Measurements from ENCODE around the gene PDZD7. TPM values are rescaled to one million over a fixed set of nuclear protein-coding genes. Genes with fewer than 3 reads are reported as not detected.

The PDZD7 gene
- total and polyA plus RNA-seq, 2 donors from 2014 or later = 1.6 to 1.9 TPM

DNA sequence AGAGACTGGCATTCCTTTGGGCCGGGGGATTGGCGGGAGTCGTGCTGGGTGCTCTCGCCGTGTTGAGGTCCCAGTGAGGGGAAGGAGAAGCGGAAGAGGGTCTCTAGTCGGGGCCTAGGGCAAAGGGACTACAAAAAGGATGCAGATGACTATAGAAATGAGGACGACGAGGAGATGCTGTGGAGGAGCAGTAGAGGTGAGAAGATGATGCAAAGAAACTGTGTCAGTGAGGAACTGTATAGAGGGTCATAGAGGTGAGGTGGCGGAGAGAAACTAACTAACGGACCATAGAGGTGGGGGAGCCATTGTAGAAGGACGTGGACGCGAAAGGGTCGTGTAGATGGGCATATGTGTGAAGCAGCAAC, 43.3 kb downstream of the PDZD7 start:
- Histone ChIP-seq H3K4me1 (ENCODE audit: control insufficient read depth in 2 of 3, insufficient read depth in 2 of 3, low read depth in 1 of 3, low read length in 3 of 3) (peaks cover 4 to 21% (median 20%) of the 10 kb centered on the region in 3 donors), H3K9ac (ENCODE audit: low read length in 3 of 3) (peak overlapping the region in 2 of 3 donors; percentile 37 to 80), H3K27ac (ENCODE audit: low read depth in 2 of 2, low read length in 2 of 2) (no peak overlapping the region), H3K36me3 (ENCODE audit: control insufficient read depth in 2 of 3, insufficient read depth in 3 of 3, low read length in 3 of 3) (peaks cover 5 to 18% (median 11%) of the 10 kb centered on the region in 3 donors), H3K9me3 (ENCODE audit: control insufficient read depth in 2 of 3, insufficient read depth in 1 of 3, low read length in 3 of 3) (no peaks in the 10 kb centered on the region), H3K4me3 (ENCODE audit: low read length in 3 of 3) (peak overlapping the region; percentile 61 to 95 (median 94)), H3K27me3 (ENCODE audit: control insufficient read depth, insufficient read depth, low read length) (no peaks in the 10 kb centered on the region)
- FAIRE-seq = no peak
- TF ChIP-seq, protein P1, sequence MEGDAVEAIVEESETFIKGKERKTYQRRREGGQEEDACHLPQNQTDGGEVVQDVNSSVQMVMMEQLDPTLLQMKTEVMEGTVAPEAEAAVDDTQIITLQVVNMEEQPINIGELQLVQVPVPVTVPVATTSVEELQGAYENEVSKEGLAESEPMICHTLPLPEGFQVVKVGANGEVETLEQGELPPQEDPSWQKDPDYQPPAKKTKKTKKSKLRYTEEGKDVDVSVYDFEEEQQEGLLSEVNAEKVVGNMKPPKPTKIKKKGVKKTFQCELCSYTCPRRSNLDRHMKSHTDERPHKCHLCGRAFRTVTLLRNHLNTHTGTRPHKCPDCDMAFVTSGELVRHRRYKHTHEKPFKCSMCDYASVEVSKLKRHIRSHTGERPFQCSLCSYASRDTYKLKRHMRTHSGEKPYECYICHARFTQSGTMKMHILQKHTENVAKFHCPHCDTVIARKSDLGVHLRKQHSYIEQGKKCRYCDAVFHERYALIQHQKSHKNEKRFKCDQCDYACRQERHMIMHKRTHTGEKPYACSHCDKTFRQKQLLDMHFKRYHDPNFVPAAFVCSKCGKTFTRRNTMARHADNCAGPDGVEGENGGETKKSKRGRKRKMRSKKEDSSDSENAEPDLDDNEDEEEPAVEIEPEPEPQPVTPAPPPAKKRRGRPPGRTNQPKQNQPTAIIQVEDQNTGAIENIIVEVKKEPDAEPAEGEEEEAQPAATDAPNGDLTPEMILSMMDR (IDR thresholded peaks at IDR 0.05; ENCODE audit: borderline replicate concordance, extremely low read depth, insufficient read depth) = no peak
- DNase-seq = no peak
- intact Hi-C loops (cut with DNase I) = no loop called here

DNA sequence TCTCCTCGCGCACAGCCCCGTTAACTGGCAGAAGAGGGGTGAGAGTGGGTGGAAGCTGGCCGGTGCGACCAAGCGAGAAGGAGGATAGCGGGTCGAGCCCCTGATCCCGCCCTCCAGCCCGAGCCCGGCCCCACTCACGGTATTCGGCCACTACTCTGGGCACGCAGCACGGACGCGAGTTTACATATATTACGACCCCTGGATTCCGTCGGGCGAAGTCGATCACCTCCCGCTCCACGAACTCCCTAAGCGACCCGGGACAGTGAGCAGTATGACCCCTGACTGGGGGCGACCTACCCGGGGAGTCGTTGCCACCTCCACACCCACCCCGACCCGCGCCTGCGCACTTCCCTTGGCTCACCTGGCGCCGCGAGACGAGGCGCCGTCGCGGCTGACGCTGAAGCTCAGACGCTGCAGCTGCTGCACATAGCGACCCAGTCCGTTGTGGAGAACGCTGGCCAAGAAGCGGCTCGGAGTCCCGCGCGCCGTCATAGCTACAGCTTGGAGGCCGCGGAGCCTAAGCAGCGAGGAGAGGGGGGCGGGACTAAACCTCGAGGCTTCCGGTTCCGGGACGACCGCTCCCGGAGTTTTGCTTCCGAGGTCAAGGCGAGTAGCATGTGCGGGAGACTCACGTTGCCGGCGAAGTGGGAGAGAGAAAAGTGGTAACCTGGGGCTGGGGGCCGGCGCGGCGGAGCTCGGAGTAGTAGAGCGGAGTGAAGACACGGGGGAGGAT, 43.8 kb downstream of the PDZD7 start, which contains the start of the genes MRPL43 and TWNK:
MRPL43 (minus strand) TSS at position 546 of the 733 bp plus-strand sequence; CDS start at position 492, 54 bp downstream.
TWNK (plus strand) TSS at position 592 of the 733 bp plus-strand sequence. CDS start 668 bp downstream, outside the sequence.
- peak within 1 kb of the TSS; percentile 61 to 95 (median 94) for H3K4me3 ChIP-seq (ENCODE audit: low read length in 3 of 3)
- TF ChIP-seq, protein P1 (IDR thresholded peaks at IDR 0.05; ENCODE audit: borderline replicate concordance, extremely low read depth, insufficient read depth) = no peak
- peak within 1 kb of the TSS; percentile 37 to 80 (median 75) for H3K9ac ChIP-seq (ENCODE audit: low read length in 3 of 3)
- intact Hi-C loops (cut with DNase I) = no loop called here
- DNase-seq (peak; percentile 85 to 94 (median 90)), FAIRE-seq (no peak)
- H3K9me3 ChIP-seq (ENCODE audit: control insufficient read depth in 2 of 3, insufficient read depth in 1 of 3, low read length in 3 of 3) = no peaks in the 10 kb centered on the region
- H3K36me3 ChIP-seq (ENCODE audit: control insufficient read depth in 2 of 3, insufficient read depth in 3 of 3, low read length in 3 of 3) = peaks cover 5 to 18% (median 11%) of the 10 kb centered on the region in 3 donors
- H3K4me1 ChIP-seq (ENCODE audit: control insufficient read depth in 2 of 3, insufficient read depth in 2 of 3, low read depth in 1 of 3, low read length in 3 of 3) = peaks cover 4 to 21% (median 20%) of the 10 kb centered on the region in 3 donors
- peak within 1 kb of the TSS; percentile 67 to 78 for H3K27ac ChIP-seq (ENCODE audit: low read depth in 2 of 2, low read length in 2 of 2)
- no peaks in the 10 kb centered on the region for H3K27me3 ChIP-seq (ENCODE audit: control insufficient read depth, insufficient read depth, low read length)

DNA sequence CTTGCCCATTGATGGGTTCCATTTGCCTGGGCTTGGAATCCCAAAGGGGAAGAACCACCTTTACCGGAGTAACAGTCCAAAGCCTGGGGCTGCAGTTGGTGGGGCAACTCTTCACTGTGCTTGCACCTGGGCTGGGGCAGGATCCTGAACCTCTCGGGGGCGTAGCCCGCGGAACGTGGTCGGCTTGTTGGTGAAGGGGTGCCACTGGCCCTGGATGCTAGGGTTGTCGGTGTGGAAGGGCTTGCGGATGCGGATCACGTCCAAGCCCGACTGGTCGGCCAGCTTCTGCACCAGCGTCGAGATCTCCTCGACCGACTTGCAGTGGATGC, 44.3 kb downstream of the PDZD7 start:
- no peaks in the 10 kb centered on the region for H3K9me3 ChIP-seq (ENCODE audit: control insufficient read depth in 2 of 3, insufficient read depth in 1 of 3, low read length in 3 of 3)
- FAIRE-seq = no peak
- H3K36me3 ChIP-seq (ENCODE audit: control insufficient read depth in 2 of 3, insufficient read depth in 3 of 3, low read length in 3 of 3) = peaks cover 5 to 20% (median 11%) of the 10 kb centered on the region in 3 donors
- H3K27ac ChIP-seq (ENCODE audit: low read depth in 2 of 2, low read length in 2 of 2) = peak overlapping the region in 1 of 2 donors; percentile 78
- intact Hi-C loops (cut with DNase I) = no loop called here
- peak overlapping the region; percentile 37 to 80 (median 75) for H3K9ac ChIP-seq (ENCODE audit: low read length in 3 of 3)
- no peak for DNase-seq
- peaks cover 4 to 21% (median 20%) of the 10 kb centered on the region in 3 donors for H3K4me1 ChIP-seq (ENCODE audit: control insufficient read depth in 2 of 3, insufficient read depth in 2 of 3, low read depth in 1 of 3, low read length in 3 of 3)
- no peaks in the 10 kb centered on the region for H3K27me3 ChIP-seq (ENCODE audit: control insufficient read depth, insufficient read depth, low read length)
- TF ChIP-seq, protein P1 (IDR thresholded peaks at IDR 0.05; ENCODE audit: borderline replicate concordance, extremely low read depth, insufficient read depth) = no peak
- H3K4me3 ChIP-seq (ENCODE audit: low read length in 3 of 3) = peak overlapping the region; percentile 61 to 95 (median 94)

Data from kidney (tissue), 14 donors.